HG03108 (cell line): Measurements from ENCODE around the gene CROT.
A peak's percentile ranks its signal among the peaks of the same experiment; 100 is the strongest.
"Not testable (repeated sequence)": the region's sequence is repeated elsewhere in the genome, so short reads cannot be mapped to it uniquely, and the experiment has no call there.

ENCODE experiments used
- ATAC-seq: cut with Tn5 transposase; IDR thresholded peaks from one replicate; pipeline ENCODE4 v1.9.1; 2021; ENCODE audit warnings: moderate library complexity; ENCODE audit not compliant: unreplicated experiment

CROT gene

GRCh38 chr7:87345166-87345927, at the start of gene CROT:
CROT (plus strand) TSS chr7:87345664; CDS start chr7:87349069, 3,405 bp downstream.
- ATAC-seq, result peak; percentile 97

- ATAC-seq, result no peak
Observed at GRCh38 chr7:87300756-87301155, 44.7 kb upstream of the CROT start.

- no peak for ATAC-seq
Observed at GRCh38 chr7:87310790-87311419, 34.6 kb upstream of the CROT start.

- peak; percentile 54 for ATAC-seq
Observed at GRCh38 chr7:87312215-87312865, 33.1 kb upstream of the CROT start.

GRCh38 chr7:87316097-87316700, 29.3 kb upstream of the CROT start:
- ATAC-seq, result peak; percentile 86

- no peak for ATAC-seq
Observed at GRCh38 chr7:87316846-87317552, 28.5 kb upstream of the CROT start.

GRCh38 chr7:87317691-87318245, 27.7 kb upstream of the CROT start:
- no peak for ATAC-seq

GRCh38 chr7:87318741-87319140, 26.7 kb upstream of the CROT start:
- no peak for ATAC-seq

- ATAC-seq, result not testable (repeated sequence)
Observed at GRCh38 chr7:87319154-87319581, 26.3 kb upstream of the CROT start.

- no peak for ATAC-seq
Observed at GRCh38 chr7:87322912-87323311, 22.6 kb upstream of the CROT start.

- no peak for ATAC-seq
Observed at GRCh38 chr7:87325576-87326370, 19.7 kb upstream of the CROT start.

- no peak for ATAC-seq
Observed at GRCh38 chr7:87328281-87328680, 17.2 kb upstream of the CROT start.

- ATAC-seq, result no peak
Observed at GRCh38 chr7:87330316-87330715, 15.1 kb upstream of the CROT start.

- ATAC-seq, result no peak
Observed at GRCh38 chr7:87330942-87331341, 14.5 kb upstream of the CROT start.

GRCh38 chr7:87331687-87332252, 13.7 kb upstream of the CROT start:
- ATAC-seq, result no peak

GRCh38 chr7:87332321-87332720, 13.1 kb upstream of the CROT start:
- no peak for ATAC-seq

GRCh38 chr7:87336136-87336535, 9.3 kb upstream of the CROT start:
- ATAC-seq, result no peak

- no peak for ATAC-seq
Observed at GRCh38 chr7:87337331-87337730, 8.1 kb upstream of the CROT start.

- ATAC-seq, result no peak
Observed at GRCh38 chr7:87339373-87339897, 6.0 kb upstream of the CROT start.
